Activated CD4-positive, alpha-beta memory T cell treated with anti-CD3 and anti-CD28 coated beads, Interleukin-2, amount 10 ng/mL, durations not matched to agents 7 days and 5 days (primary cell): ENCODE data around the gene CXXC4. TPM values are rescaled to one million over a fixed set of nuclear protein-coding genes. Genes with fewer than 3 reads are reported as not detected.

Experiments used
- CTCF ChIA-PET: fragments of 350-600 bp; sonication (Branson Sonifier 250); formaldehyde crosslinking; loops from one replicate; lab custom pipeline; 2021; ENCODE audit warnings: antibody characterized with exemption, inconsistent platforms; lab: Charles Lee
- POLR2A ChIA-PET: fragments of 350-600 bp; sonication (Branson Sonifier 250); formaldehyde crosslinking; loops from one replicate; lab custom pipeline; 2021; ENCODE audit warnings: antibody characterized with exemption; lab: Charles Lee
- DNase-seq: peaks from one replicate; pipeline ENCODE4 v3.0.0-alpha.2; 2020
- H3K27ac Mint-ChIP-seq: one replicate; pipeline ENCODE4 v1.8.0; 2021; ENCODE audit warnings: mild to moderate bottlenecking, mixed read lengths
- H3K27me3 Mint-ChIP-seq: one replicate; pipeline ENCODE4 v1.8.0; 2021; ENCODE audit warnings: mixed read lengths
- H3K36me3 Mint-ChIP-seq: one replicate; pipeline ENCODE4 v1.8.0; 2021; ENCODE audit warnings: low read depth, mixed read lengths
- H3K4me1 Mint-ChIP-seq: one replicate; pipeline ENCODE4 v1.8.0; 2021; ENCODE audit warnings: mixed read lengths
- H3K4me3 Mint-ChIP-seq: one replicate; pipeline ENCODE4 v1.8.0; 2021; ENCODE audit warnings: mild to moderate bottlenecking, mixed read lengths
- H3K9me3 Mint-ChIP-seq: one replicate; pipeline ENCODE4 v1.8.0; 2021; ENCODE audit warnings: mixed read lengths
- total RNA-seq, 2 experiments: library from RNA; stranded (reverse); gene quantifications; one replicate each; pipeline ENCODE4 v1.2.3, GENCODE V29; 2021

The CXXC4 gene
- total RNA-seq, 2 experiments from 2014 or later, result not detected

- no peak for DNase-seq
- no peaks in the 10 kb centered on the region for H3K9me3 Mint-ChIP-seq
- POLR2A ChIA-PET, result no interaction called here
- no peaks in the 10 kb centered on the region for H3K36me3 Mint-ChIP-seq
- CTCF ChIA-PET, result no interaction called here
- H3K27me3 Mint-ChIP-seq, result no peaks in the 10 kb centered on the region
- no peaks in the 10 kb centered on the region for H3K4me1 Mint-ChIP-seq
- no peak overlapping the region for H3K4me3 Mint-ChIP-seq
- H3K27ac Mint-ChIP-seq, result no peak overlapping the region
Measured at GRCh38 chr4:104470770-104471169, 23.9 kb downstream of the CXXC4 start.

DNA sequence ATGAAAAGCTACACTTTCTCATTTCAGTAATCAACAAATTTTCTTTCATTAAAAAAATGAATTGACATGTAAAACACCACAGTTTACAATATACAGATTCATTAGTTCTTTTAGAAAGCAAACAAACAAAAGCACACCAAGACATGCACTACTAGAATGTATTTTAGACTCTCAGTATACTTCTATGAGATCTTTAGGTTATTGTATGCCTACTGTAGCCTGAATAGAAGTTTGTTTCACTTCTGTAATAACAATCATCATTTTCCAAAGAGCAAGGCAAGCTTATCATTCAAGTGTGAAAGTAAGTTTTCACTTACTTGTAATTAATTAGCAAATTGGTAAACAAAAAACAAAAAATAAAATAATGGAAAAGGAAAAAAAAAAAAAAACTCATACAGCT, 24.9 kb downstream of the CXXC4 start:
- DNase-seq, result no peak
- POLR2A ChIA-PET, result no interaction called here
- no peak overlapping the region for H3K4me3 Mint-ChIP-seq
- H3K27me3 Mint-ChIP-seq, result no peaks in the 10 kb centered on the region
- H3K36me3 Mint-ChIP-seq, result no peaks in the 10 kb centered on the region
- H3K27ac Mint-ChIP-seq, result no peak overlapping the region
- no peaks in the 10 kb centered on the region for H3K4me1 Mint-ChIP-seq
- CTCF ChIA-PET, result no interaction called here
- H3K9me3 Mint-ChIP-seq, result no peaks in the 10 kb centered on the region

DNA sequence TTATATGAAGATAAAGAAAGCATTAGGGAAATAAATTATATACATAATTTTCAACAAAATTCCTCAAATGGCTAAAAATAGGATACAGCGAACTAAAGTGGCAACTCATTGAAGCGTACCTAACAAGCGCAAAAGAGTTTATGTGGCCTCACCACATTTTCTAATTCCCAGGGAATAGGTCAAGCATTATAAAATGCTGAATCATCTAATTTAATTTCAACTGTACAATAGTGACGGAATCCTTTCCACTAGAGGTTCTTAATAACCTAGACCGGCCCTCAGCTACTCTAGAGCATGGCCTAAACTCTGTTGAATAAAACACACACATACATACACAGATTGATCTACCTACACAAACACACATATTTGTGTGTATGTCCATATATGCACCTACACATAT, 29.1 kb downstream of the CXXC4 start:
- H3K4me3 Mint-ChIP-seq, result no peak overlapping the region
- H3K27ac Mint-ChIP-seq, result no peak overlapping the region
- no peaks in the 10 kb centered on the region for H3K9me3 Mint-ChIP-seq
- H3K36me3 Mint-ChIP-seq, result no peaks in the 10 kb centered on the region
- H3K27me3 Mint-ChIP-seq, result no peaks in the 10 kb centered on the region
- DNase-seq, result no peak
- ChIA-PET CTCF (no interaction called here), POLR2A (no interaction called here)
- no peaks in the 10 kb centered on the region for H3K4me1 Mint-ChIP-seq

GRCh38 chr4:104465201-104465600, 29.5 kb downstream of the CXXC4 start:
- H3K9me3 Mint-ChIP-seq, result no peaks in the 10 kb centered on the region
- H3K27ac Mint-ChIP-seq, result no peak overlapping the region
- H3K36me3 Mint-ChIP-seq, result no peaks in the 10 kb centered on the region
- H3K4me1 Mint-ChIP-seq, result no peaks in the 10 kb centered on the region
- H3K27me3 Mint-ChIP-seq, result no peaks in the 10 kb centered on the region
- POLR2A ChIA-PET, result no interaction called here
- CTCF ChIA-PET, result no interaction called here
- DNase-seq, result no peak
- no peak overlapping the region for H3K4me3 Mint-ChIP-seq

GRCh38 chr4:104462641-104463040, 32.1 kb downstream of the CXXC4 start:
- no peaks in the 10 kb centered on the region for H3K27me3 Mint-ChIP-seq
- no peaks in the 10 kb centered on the region for H3K9me3 Mint-ChIP-seq
- no peaks in the 10 kb centered on the region for H3K4me1 Mint-ChIP-seq
- DNase-seq, result no peak
- H3K27ac Mint-ChIP-seq, result no peak overlapping the region
- ChIA-PET POLR2A (no interaction called here), CTCF (no interaction called here)
- no peak overlapping the region for H3K4me3 Mint-ChIP-seq
- H3K36me3 Mint-ChIP-seq, result no peaks in the 10 kb centered on the region

DNA sequence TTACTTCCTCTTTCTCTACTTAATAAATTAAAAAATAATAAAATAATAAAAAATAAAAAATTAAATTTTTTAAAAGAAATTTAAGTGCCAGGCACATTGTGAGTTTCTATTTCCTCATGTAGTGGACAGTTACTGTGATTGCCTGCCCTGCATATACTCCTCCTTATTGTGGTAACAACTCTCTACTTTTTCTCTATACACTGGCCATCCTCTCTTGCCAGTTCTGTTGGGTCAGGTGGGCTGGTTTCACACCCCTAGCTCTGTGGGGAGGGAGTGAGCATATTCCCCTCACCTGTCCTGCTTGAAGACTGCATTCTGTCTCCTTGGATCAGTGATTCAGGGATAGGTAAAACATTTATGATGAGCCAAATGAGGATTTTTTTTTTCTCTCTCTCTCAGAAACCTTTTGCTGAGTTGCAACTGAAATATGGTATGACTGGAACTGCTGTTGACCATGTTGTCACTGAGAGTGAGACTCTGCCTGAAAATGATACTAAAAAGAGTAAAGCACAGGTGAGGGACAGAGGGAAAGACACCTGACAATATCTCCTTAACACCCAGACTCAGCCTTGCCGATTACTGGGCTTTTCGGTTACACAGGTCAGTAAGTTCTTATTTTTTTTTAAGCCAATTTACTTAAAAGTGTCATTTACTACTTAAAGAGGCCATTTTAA, 37.2 kb downstream of the CXXC4 start:
- ChIA-PET POLR2A (no interaction called here), CTCF (no interaction called here)
- DNase-seq, result no peak
- Mint-ChIP-seq H3K36me3 (no peaks in the 10 kb centered on the region), H3K27me3 (no peaks in the 10 kb centered on the region), H3K4me1 (no peaks in the 10 kb centered on the region), H3K4me3 (no peak overlapping the region), H3K27ac (no peak overlapping the region), H3K9me3 (peaks cover 3% of the 10 kb centered on the region)

DNA sequence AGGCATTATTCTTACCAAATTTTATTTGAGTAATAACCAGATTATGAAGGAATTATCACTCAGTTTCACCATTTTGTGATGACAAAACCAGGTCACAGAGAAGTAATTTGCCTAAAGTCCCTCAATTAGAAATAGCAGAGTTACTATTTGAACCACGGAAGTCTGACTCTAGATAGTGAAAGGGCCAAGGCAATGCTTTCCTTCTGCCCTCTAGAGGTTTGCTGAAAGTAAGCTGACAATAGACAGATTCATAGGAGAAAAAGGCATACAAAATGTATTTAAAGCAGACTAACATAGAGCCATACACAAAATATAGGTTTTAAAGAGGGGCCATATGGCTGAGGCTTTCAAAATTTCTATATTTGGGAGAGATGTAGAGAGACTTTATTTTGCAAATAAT, 43.1 kb downstream of the CXXC4 start:
- Mint-ChIP-seq H3K27me3 (no peaks in the 10 kb centered on the region), H3K4me1 (no peaks in the 10 kb centered on the region), H3K9me3 (peaks cover 3% of the 10 kb centered on the region), H3K4me3 (no peak overlapping the region), H3K36me3 (no peaks in the 10 kb centered on the region), H3K27ac (no peak overlapping the region)
- ChIA-PET CTCF (no interaction called here), POLR2A (no interaction called here)
- no peak for DNase-seq

DNA sequence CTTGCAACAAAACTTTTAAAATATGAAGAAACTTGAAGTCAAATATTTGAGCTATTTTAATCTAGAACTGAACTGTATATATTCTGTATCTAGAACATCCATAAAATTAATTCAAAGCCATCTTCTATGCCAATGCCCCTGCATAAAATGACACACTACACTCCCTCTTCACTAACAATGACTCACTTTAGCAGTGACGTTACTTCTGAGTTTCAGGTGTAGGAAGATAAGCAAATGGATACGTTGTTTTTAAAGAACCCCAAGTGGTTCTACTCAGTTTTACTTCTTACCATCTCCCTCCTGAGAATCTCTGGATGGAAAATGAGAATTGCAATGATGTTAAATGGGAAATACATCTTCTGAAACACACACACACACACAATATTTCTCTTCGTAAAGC, 45.2 kb downstream of the CXXC4 start:
- no peak for DNase-seq
- Mint-ChIP-seq H3K9me3 (no peaks in the 10 kb centered on the region), H3K27me3 (no peaks in the 10 kb centered on the region), H3K27ac (no peak overlapping the region), H3K36me3 (no peaks in the 10 kb centered on the region), H3K4me3 (no peak overlapping the region), H3K4me1 (no peaks in the 10 kb centered on the region)
- CTCF ChIA-PET, result no interaction called here
- POLR2A ChIA-PET, result no interaction called here

GRCh38 chr4:104447294-104447693, 47.4 kb downstream of the CXXC4 start:
- POLR2A ChIA-PET, result no interaction called here
- CTCF ChIA-PET, result no interaction called here
- H3K36me3 Mint-ChIP-seq, result no peaks in the 10 kb centered on the region
- H3K27ac Mint-ChIP-seq, result no peak overlapping the region
- no peaks in the 10 kb centered on the region for H3K9me3 Mint-ChIP-seq
- H3K27me3 Mint-ChIP-seq, result no peaks in the 10 kb centered on the region
- no peak overlapping the region for H3K4me3 Mint-ChIP-seq
- no peaks in the 10 kb centered on the region for H3K4me1 Mint-ChIP-seq
- DNase-seq, result no peak

DNA sequence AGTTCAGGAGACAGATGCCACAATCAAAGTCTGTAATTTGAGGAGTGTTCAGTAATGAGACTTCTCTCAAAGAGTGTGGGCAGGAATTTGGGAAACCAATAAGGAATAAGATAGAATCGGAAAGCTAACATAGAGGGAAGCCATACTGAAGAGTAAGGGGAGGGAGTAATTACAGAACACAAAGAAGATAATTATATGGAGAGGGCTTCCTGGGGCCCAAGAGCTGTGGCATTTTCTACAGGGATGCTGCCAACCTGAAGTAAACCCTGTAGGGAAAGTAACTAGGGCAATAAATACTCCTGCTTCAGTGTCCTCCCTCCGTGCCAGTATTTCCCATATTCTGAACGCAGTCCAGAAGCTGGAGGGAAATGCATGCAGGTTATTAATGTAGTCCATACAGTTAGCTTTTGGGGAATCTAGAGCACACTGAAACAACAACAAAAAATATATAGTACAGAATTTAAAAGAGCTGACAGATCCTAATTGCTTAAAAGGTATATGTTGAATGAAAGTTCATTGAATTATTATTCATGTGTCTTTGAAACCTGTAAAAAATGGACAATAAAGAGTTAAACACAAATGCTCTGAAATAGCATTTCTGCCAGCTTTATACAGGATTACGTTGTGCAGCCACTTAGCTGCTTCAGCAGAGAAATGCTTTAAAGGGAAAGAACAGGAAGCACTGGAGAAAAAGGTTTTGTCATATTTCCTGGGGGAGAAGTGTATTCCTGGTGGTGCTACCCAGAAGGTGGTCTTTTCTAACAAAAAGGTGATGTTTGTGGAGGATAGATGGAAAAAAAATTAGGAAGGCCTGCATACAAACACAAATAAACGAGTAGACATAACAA, 48.0 kb downstream of the CXXC4 start:
- DNase-seq, result no peak
- Mint-ChIP-seq H3K27ac (no peak overlapping the region), H3K4me3 (no peak overlapping the region), H3K4me1 (no peaks in the 10 kb centered on the region), H3K27me3 (no peaks in the 10 kb centered on the region), H3K9me3 (no peaks in the 10 kb centered on the region), H3K36me3 (no peaks in the 10 kb centered on the region)
- POLR2A ChIA-PET, result no interaction called here
- CTCF ChIA-PET, result no interaction called here

DNA sequence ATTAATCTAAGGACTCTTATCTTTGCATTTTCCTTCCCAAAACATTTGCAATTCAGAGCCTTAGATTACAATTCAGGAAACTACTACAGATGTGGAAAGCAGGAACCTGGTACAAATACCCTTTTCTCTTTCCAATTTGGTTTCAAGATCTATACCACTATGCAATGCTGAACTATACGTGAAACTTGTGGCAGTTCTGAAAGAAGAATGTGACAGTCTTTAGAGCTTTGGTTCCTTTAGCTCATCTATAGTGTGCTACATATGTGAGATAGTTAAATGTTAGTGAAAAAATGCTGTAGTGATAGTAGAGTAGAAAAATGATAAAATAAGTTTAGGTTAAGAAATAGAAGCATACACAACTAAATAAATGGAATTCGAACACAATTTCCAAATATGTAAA, 50.0 kb downstream of the CXXC4 start:
- POLR2A ChIA-PET, result no interaction called here
- H3K36me3 Mint-ChIP-seq, result no peaks in the 10 kb centered on the region
- CTCF ChIA-PET, result no interaction called here
- no peaks in the 10 kb centered on the region for H3K9me3 Mint-ChIP-seq
- no peak for DNase-seq
- no peaks in the 10 kb centered on the region for H3K27me3 Mint-ChIP-seq
- H3K4me3 Mint-ChIP-seq, result no peak overlapping the region
- H3K4me1 Mint-ChIP-seq, result no peaks in the 10 kb centered on the region
- no peak overlapping the region for H3K27ac Mint-ChIP-seq

GRCh38 chr4:104436542-104436941, 58.2 kb downstream of the CXXC4 start:
- Mint-ChIP-seq H3K27me3 (no peaks in the 10 kb centered on the region), H3K4me3 (no peak overlapping the region), H3K9me3 (no peaks in the 10 kb centered on the region), H3K27ac (no peak overlapping the region), H3K36me3 (no peaks in the 10 kb centered on the region), H3K4me1 (no peaks in the 10 kb centered on the region)
- CTCF ChIA-PET, result no interaction called here
- DNase-seq, result no peak
- POLR2A ChIA-PET, result no interaction called here

DNA sequence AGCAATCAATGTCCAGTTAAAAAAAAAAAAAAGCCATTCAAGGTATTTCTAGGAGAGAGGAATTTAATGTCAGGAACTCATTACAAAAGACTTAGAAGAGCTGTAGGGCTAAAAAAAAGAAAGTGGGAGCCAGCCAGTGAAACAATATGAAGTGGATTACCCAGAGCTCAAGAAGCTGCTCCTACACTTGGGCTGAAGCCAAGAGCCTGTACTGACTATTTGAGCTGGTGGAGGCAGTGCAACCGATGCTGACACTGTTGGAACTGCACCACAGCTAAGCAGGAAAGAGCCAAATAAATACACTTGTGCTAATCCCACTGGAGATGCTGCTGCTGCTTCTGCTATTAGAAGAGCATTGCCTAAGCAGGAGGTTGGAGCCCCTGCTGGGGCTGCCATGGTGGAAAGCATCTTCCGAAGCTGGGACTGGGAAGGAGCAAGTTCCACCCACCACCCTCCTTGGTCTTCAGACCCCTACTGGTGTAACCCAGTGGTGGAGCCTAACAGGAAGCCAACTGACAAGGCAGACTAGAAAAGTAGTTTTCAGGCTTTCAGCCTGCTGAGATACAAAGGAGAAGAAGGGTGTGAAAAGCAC, 65.4 kb downstream of the CXXC4 start:
- Mint-ChIP-seq H3K36me3 (no peaks in the 10 kb centered on the region), H3K9me3 (no peaks in the 10 kb centered on the region), H3K4me3 (no peak overlapping the region), H3K27me3 (no peaks in the 10 kb centered on the region), H3K4me1 (no peaks in the 10 kb centered on the region), H3K27ac (no peak overlapping the region)
- ChIA-PET POLR2A (no interaction called here), CTCF (interaction anchor here (0.7 kb wide), 1 partner anchor 1188 kb away, joined by 3 read pairs; no protein-coding TSS in a partner anchor)
- DNase-seq, result no peak
